Endothelial cell of hepatic sinusoid (primary cell): ENCODE data around the gene PLEKHM2.

ENCODE experiments used
- in situ Hi-C: cut with HindIII; loops from 2 replicates; pipeline ENCODE4 v1.10.0; 2017; ENCODE audit warnings: low sequenced_read_pairs

The PLEKHM2 gene

GRCh38 chr1:15701784-15702183 is 17.7 kb downstream of the PLEKHM2 start:
- in situ Hi-C loops = no loop called here

- in situ Hi-C loops = no loop called here
Measured at GRCh38 chr1:15702722-15703550, 18.8 kb downstream of the PLEKHM2 start.

- in situ Hi-C loops = no loop called here
Measured at GRCh38 chr1:15703562-15703961, 19.4 kb downstream of the PLEKHM2 start.

- in situ Hi-C loops = no loop called here
Measured at GRCh38 chr1:15704526-15705183, 20.5 kb downstream of the PLEKHM2 start.

GRCh38 chr1:15705184-15705566 is 21.1 kb downstream of the PLEKHM2 start:
- in situ Hi-C loops = no loop called here

GRCh38 chr1:15706751-15707150 is 22.6 kb downstream of the PLEKHM2 start:
- in situ Hi-C loops = no loop called here

GRCh38 chr1:15707239-15707925 is 23.3 kb downstream of the PLEKHM2 start:
- in situ Hi-C loops = no loop called here

GRCh38 chr1:15708486-15709137 is 24.5 kb downstream of the PLEKHM2 start:
- in situ Hi-C loops = no loop called here

- in situ Hi-C loops = no loop called here
Measured at GRCh38 chr1:15709226-15709625, 25.1 kb downstream of the PLEKHM2 start.

- in situ Hi-C loops = no loop called here
Measured at GRCh38 chr1:15712168-15712567, 28.0 kb downstream of the PLEKHM2 start.

- in situ Hi-C loops = no loop called here
Measured at GRCh38 chr1:15714406-15715136, 30.5 kb downstream of the PLEKHM2 start.

GRCh38 chr1:15717418-15718125 is 33.5 kb downstream of the PLEKHM2 start:
- in situ Hi-C loops = no loop called here

- in situ Hi-C loops = no loop called here
Measured at GRCh38 chr1:15718199-15718601, 34.1 kb downstream of the PLEKHM2 start.

GRCh38 chr1:15719381-15720120 is 35.4 kb downstream of the PLEKHM2 start:
- in situ Hi-C loops = loop anchor here (5.0 kb wide), 1 partner anchor 117 kb away; no protein-coding TSS in a partner anchor

GRCh38 chr1:15720861-15721260 is 36.7 kb downstream of the PLEKHM2 start:
- in situ Hi-C loops = loop anchor here (5.0 kb wide), 1 partner anchor 119 kb away; no protein-coding TSS in a partner anchor

GRCh38 chr1:15722411-15722810 is 38.3 kb downstream of the PLEKHM2 start:
- in situ Hi-C loops = loop anchor here (5.0 kb wide), 1 partner anchor 120 kb away; no protein-coding TSS in a partner anchor

- in situ Hi-C loops = loop anchor here (5.0 kb wide), 1 partner anchor 121 kb away; no protein-coding TSS in a partner anchor
Measured at GRCh38 chr1:15722836-15723532, 38.9 kb downstream of the PLEKHM2 start.

GRCh38 chr1:15723631-15724246 is 39.6 kb downstream of the PLEKHM2 start:
- in situ Hi-C loops = loop anchor here (5.0 kb wide), 1 partner anchor 121 kb away; no protein-coding TSS in a partner anchor
